DMS153 treated with DMSO at 0.1 percent for 48 hours (cell line): ENCODE measurements around the gene HTT.
A peak's percentile ranks its signal among the peaks of the same experiment; 100 is the strongest.

ENCODE experiments used
- DNase-seq: peaks from one replicate; lab custom pipeline; 2025; ENCODE audit not compliant: unreplicated experiment; lab: John Stamatoyannopoulos, UW

Gene HTT

GRCh38 chr4:3247399-3248177 is 173.1 kb downstream of the HTT start:
- no peak for DNase-seq

DNA sequence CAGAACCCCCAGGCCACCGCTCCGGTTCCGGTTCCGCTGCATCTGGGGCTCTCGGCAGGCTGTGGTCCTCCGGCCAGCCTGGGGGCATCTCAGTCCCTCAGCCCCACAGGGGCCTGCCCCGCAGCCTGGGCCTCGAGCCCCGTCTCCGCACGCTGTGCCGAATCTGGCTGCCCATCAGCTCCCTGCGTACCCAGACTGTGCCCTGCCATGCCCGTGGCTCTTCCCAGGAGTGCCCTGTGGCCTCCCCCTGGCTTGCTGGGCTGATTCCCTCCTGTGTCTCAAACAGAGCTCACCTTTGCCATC is 173.6 kb downstream of the HTT start:
- DNase-seq: no peak

- no peak for DNase-seq
These were observed 174.6 kb downstream of the HTT start, which contains the start of gene MSANTD1 for GRCh38 chr4:3248811-3249661. TSS of gene MSANTD1 (plus strand) at chr4:3249159. CDS start at chr4:3249223, 64 bp downstream.

- no peak for DNase-seq
These were observed 175.4 kb downstream of the HTT start for GRCh38 chr4:3249711-3250437.

- DNase-seq: peak; percentile 1
These were observed 176.0 kb downstream of the HTT start for GRCh38 chr4:3250438-3250955.

- DNase-seq: peak; percentile 42
These were observed 176.6 kb downstream of the HTT start for GRCh38 chr4:3250956-3251690.

- no peak for DNase-seq
These were observed 177.4 kb downstream of the HTT start for GRCh38 chr4:3251691-3252479.

DNA sequence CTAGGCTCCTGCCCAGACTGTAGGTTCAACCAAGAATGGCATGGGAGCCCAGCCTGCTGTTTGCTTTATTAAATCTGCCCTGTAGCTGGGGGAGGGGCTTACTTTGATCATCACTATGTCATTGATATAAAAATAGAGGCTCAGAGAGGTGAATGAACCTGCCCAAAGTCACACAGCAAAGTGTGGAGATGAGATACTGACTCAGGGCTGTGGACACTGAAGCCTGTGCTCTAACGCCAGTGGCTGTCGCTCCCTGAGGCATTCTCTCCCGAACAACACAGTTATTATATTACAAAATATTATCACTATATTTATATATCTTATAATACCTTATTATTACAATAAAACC is 178.0 kb downstream of the HTT start:
- no peak for DNase-seq

DNA sequence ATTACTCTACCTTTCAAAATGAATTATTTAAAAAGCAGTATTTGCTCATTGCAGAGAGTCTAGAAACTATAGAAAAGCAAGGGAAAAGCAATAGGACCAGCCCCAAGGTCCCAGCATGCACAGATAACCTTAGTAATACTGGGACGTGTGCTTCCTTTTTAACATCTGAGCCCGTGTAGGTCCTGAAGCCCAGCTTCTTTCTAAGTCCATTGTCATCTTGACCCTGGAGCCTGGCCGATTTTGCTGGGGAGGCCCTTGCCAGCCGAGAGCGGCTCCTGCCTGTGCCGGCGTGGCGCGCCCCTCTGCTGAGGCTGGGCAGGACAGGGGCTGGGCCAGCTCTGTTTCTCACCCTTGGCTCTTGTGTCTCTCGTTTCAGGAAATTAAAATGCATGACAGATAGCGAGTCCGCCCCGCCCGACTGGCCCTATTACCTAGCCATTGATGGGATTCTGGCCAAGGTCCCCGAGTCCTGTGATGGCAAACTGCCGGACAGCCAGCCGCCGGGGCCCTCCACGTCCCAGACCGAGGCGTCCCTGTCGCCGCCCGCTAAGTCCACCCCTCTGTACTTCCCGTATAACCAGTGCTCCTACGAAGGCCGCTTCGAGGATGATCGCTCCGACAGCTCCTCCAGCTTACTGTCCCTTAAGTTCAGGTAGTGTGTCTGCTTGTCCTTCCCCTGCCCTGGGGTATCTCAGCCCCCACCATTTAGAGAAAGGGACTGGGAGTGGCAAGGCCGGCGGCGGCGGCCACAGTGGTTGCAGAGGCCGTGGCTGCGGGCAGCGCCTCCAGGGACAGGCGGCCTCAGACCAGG is 178.6 kb downstream of the HTT start:
- DNase-seq: no peak

DNA sequence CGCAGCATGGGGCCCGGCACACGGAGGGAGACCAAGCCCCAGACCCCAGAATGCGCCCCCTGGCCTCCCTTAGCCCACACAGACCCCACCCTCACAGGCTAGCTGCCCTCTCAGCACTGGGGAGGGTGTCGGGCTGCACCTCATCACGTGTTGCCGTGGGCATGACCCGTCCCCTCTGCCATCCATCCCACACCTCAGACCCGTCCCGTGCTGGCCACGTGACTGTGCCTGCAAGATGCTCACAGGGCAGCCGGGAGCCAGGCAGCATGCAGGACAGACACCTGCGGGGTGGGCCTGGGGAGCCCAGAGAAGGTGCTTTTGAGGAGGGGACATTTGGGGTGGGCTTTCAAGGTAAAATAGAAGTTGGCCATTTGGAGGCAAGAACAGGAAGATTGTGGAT is 179.3 kb downstream of the HTT start:
- no peak for DNase-seq

DNA sequence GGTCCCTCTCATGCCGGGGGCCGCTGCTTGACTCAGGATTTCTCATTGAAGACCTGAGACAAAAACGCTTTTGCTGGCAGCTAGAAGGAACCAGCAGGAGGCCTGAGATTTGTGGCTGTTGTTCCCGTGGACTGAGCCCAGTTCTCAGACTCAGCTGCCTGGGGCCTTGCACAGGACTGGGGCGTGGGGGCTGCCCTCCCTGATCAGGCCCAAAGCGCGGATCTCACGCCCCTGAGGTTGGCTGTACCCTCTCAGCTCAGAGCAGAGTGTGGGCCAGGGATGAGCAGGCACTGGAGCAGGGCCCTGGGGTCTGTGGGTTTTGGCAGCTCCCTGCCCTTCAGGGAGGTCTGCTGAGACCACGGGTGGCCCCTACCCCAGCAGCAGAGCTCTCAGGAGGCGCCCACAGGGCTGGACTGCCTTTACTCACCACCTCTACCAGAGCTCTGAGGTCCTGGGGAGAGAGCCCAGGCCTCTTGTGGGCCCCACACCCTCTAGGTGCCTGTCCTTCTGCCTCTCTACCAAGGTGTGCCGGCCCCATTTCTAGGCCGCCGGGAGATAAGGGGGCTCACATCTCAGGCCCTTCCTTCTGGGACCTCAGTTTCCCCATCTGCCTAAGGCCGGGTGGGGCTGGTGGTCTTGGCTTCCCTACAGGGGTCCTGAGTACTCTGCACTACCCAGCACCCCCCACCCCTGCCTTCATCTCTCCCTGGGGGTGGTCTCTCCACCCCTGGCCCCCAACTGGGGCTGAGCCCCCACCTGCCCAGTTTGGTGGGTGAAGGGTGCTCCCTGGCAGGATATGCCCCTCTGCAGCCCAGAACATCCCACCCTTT is 180.0 kb downstream of the HTT start:
- no peak for DNase-seq

DNA sequence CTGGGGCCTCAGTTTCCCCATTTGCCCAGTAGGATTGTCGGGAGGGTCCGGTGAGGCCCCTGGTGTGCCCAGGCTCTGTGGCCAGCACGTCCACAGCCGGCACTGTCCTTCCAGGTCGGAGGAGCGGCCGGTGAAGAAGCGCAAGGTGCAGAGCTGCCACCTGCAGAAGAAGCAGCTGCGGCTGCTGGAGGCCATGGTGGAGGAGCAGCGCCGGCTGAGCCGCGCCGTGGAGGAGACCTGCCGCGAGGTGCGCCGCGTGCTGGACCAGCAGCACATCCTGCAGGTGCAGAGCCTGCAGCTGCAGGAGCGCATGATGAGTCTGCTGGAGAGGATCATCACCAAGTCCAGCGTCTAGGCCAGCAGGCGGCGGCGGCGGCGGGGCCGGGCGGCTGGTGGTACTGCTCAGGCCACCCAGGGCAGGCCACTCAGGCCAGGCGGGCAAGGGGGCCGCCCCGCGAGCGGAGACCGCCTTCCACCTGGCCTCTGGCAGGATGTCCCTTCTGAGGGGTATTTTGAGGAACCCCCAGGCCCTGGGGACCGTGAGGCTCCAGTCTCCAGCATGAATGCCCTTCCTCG is 181.2 kb downstream of the HTT start:
- DNase-seq: no peak

GRCh38 chr4:3256230-3257102 is 182.0 kb downstream of the HTT start:
- no peak for DNase-seq

GRCh38 chr4:3257103-3257555 is 182.6 kb downstream of the HTT start:
- peak; percentile 13 for DNase-seq

- DNase-seq: no peak
These were observed 183.3 kb downstream of the HTT start for GRCh38 chr4:3257556-3258482.
